Kidney capillary endothelial cell (primary cell): Measurements from ENCODE around the gene ATP1A2.
"Not testable (repeated sequence)": the region's sequence is repeated elsewhere in the genome, so short reads cannot be mapped to it uniquely, and the experiment has no call there.

ENCODE experiments used
- DNase-seq: peaks from one replicate; pipeline ENCODE4 v3.0.0-alpha.2; 2018; ENCODE audit warnings: low spot score

ATP1A2 gene

GRCh38 chr1:160101037-160101716 is 14.4 kb upstream of the ATP1A2 start:
- peak; percentile 52 for DNase-seq

- DNase-seq: no peak
Observed at GRCh38 chr1:160101717-160102522, 13.6 kb upstream of the ATP1A2 start.

GRCh38 chr1:160103658-160104408 is 11.7 kb upstream of the ATP1A2 start:
- DNase-seq: no peak

GRCh38 chr1:160104486-160104885 is 11.1 kb upstream of the ATP1A2 start:
- DNase-seq: no peak

GRCh38 chr1:160105155-160105554 is 10.4 kb upstream of the ATP1A2 start:
- DNase-seq: no peak

- no peak for DNase-seq
Observed at GRCh38 chr1:160107512-160107911, 8.0 kb upstream of the ATP1A2 start.

- DNase-seq: no peak
Observed at GRCh38 chr1:160108888-160109662, 6.5 kb upstream of the ATP1A2 start.

- DNase-seq: no peak
Observed at GRCh38 chr1:160109686-160110085, 5.9 kb upstream of the ATP1A2 start.

GRCh38 chr1:160111462-160111861 is 4.1 kb upstream of the ATP1A2 start:
- not testable (repeated sequence) for DNase-seq

- DNase-seq: no peak
Observed at GRCh38 chr1:160112357-160112756, 3.2 kb upstream of the ATP1A2 start.

GRCh38 chr1:160113407-160113806 is 2.2 kb upstream of the ATP1A2 start:
- DNase-seq: no peak

- no peak for DNase-seq
Observed at GRCh38 chr1:160114085-160114484, 1.5 kb upstream of the ATP1A2 start.

GRCh38 chr1:160116283-160117147 is 956 bp downstream of the ATP1A2 start:
- no peak for DNase-seq

GRCh38 chr1:160117300-160117699 is 1.7 kb downstream of the ATP1A2 start:
- no peak for DNase-seq

- DNase-seq: no peak
Observed at GRCh38 chr1:160117709-160118183, 2.2 kb downstream of the ATP1A2 start.

GRCh38 chr1:160118928-160119327 is 3.4 kb downstream of the ATP1A2 start:
- no peak for DNase-seq

GRCh38 chr1:160120797-160121196 is 5.2 kb downstream of the ATP1A2 start:
- DNase-seq: no peak

GRCh38 chr1:160121388-160121787 is 5.8 kb downstream of the ATP1A2 start:
- DNase-seq: no peak

- no peak for DNase-seq
Observed at GRCh38 chr1:160122978-160123495, 7.5 kb downstream of the ATP1A2 start.

GRCh38 chr1:160123726-160124125 is 8.2 kb downstream of the ATP1A2 start:
- no peak for DNase-seq
